H1 (cell line): ENCODE measurements around the gene NRXN2. TPM values are rescaled to one million over a fixed set of nuclear protein-coding genes. Genes with fewer than 3 reads are reported as not detected.

ENCODE experiments used
- CTCF ChIA-PET: fragments of 300-600 bp; sonication (Branson Sonifier 250); formaldehyde crosslinking; loops from one replicate; lab custom pipeline; 2021; ENCODE audit not compliant: partially characterized antibody; lab: Charles Lee
- POLR2A ChIA-PET: fragments of 300-600 bp; sonication (Branson Sonifier 250); formaldehyde crosslinking; loops from one replicate; lab custom pipeline; 2021; ENCODE audit warnings: inconsistent platforms; ENCODE audit not compliant: partially characterized antibody; lab: Charles Lee
- DNase-seq, 2 experiments: peaks; one replicate each; pipeline versions ENCODE4 v3.0.0 to v3.0.0-alpha.2; 2010 to 2022; ENCODE audit warnings: low spot score in 2 of 2, low read depth in 1 of 2, mixed read lengths in 1 of 2
- FAIRE-seq: peaks from 2 replicates; lab custom pipeline; 2011; peaks lifted over from hg19 to GRCh38; lab: Jason Lieb, UNC
- H2AFZ ChIP-seq: 2 replicates; pipeline ENCODE4 v1.8.1; 2012; ENCODE audit warnings: low read length, inconsistent platforms
- H2AK5ac ChIP-seq: 2 replicates; pipeline ENCODE4 v1.6.1; 2013; ENCODE audit warnings: low read depth, low read length
- H2BK120ac ChIP-seq: replicated peaks from 2 replicates; pipeline ENCODE3; 2013; ENCODE audit warnings: low read depth, low read length, inconsistent platforms
- H2BK12ac ChIP-seq: 2 replicates; pipeline ENCODE4 v1.6.1; 2013; ENCODE audit warnings: low read depth, low read length
- H2BK15ac ChIP-seq: 2 replicates; pipeline ENCODE4 v1.6.1; 2013; ENCODE audit warnings: low read length
- H2BK20ac ChIP-seq: 2 replicates; pipeline ENCODE4 v1.6.1; 2013; ENCODE audit warnings: low read length
- H2BK5ac ChIP-seq: 2 replicates; pipeline ENCODE4 v1.6.1; 2013; ENCODE audit warnings: low read depth, low read length
- H3K14ac ChIP-seq: 2 replicates; pipeline ENCODE4 v1.6.1; 2013; ENCODE audit warnings: inconsistent platforms; ENCODE audit not compliant: insufficient read length
- H3K18ac ChIP-seq: 2 replicates; pipeline ENCODE4 v1.6.1; 2013; ENCODE audit warnings: low read length; ENCODE audit errors: extremely low read depth
- H3K23ac ChIP-seq: 2 replicates; pipeline ENCODE4 v1.6.1; 2013; ENCODE audit warnings: inconsistent platforms; ENCODE audit not compliant: insufficient read length
- H3K23me2 ChIP-seq: 2 replicates; pipeline ENCODE4 v1.6.1; 2013; ENCODE audit warnings: low read depth, low read length
- H3K27ac ChIP-seq: 2 replicates; pipeline ENCODE4 v1.6.1; 2011; ENCODE audit warnings: low read depth, low read length, inconsistent platforms
- H3K27me3 ChIP-seq, 4 experiments: replicated peaks in 1 of 4; 1 replicate in 1 of 4; 2 replicates in 3 of 4; pipeline versions ENCODE4 v1.6.1 to v1.8.1; 2011 to 2013; ENCODE audit warnings: low read length in 3 of 4, mild to moderate bottlenecking in 3 of 4, inconsistent platforms in 2 of 4, mixed read lengths in 2 of 4, moderate library complexity in 1 of 4; ENCODE audit not compliant: control insufficient read depth in 3 of 4, insufficient read depth in 3 of 4; ENCODE audit errors: extremely low read depth in 1 of 4
- H3K36me3 ChIP-seq, 4 experiments: 2 replicates each; pipeline versions ENCODE4 v1.6.1 to v1.8.1; 2011 to 2013; ENCODE audit warnings: mild to moderate bottlenecking in 4 of 4, low read length in 3 of 4, moderate library complexity in 2 of 4, control low read depth in 1 of 4, inconsistent platforms in 1 of 4; ENCODE audit not compliant: insufficient read depth in 4 of 4, control insufficient read depth in 2 of 4
- H3K4ac ChIP-seq: replicated peaks from 2 replicates; pipeline ENCODE3; 2013; ENCODE audit warnings: low read length, low read depth, mixed read lengths, inconsistent platforms; ENCODE audit not compliant: insufficient read length
- H3K4me1 ChIP-seq, 4 experiments: replicated peaks in 1 of 4; 1 replicate in 1 of 4; 2 replicates in 3 of 4; pipeline versions ENCODE4 v1.6.1 to v1.8.1; 2011 to 2013; ENCODE audit warnings: low read length in 3 of 4, inconsistent platforms in 2 of 4, mixed read lengths in 1 of 4; ENCODE audit not compliant: insufficient read depth in 4 of 4, control insufficient read depth in 3 of 4
- H3K4me2 ChIP-seq, 2 experiments: 2 replicates each; pipeline versions ENCODE4 v1.6.1 to v1.8.1; 2011 to 2013; ENCODE audit warnings: low read depth in 2 of 2, low read length in 2 of 2, control low read depth in 1 of 2, inconsistent platforms in 1 of 2, mild to moderate bottlenecking in 1 of 2; ENCODE audit not compliant: insufficient read depth in 1 of 2
- H3K4me3 ChIP-seq, 4 experiments: fragments of 200-600, 300-600 bp in 1 of 4; sonication (generic), shearing (Covaris generic), sonication (Bioruptor Twin) in 1 of 4; 2 replicates each; pipeline versions ENCODE4 v1.5.1 to v1.8.1; 2011 to 2016; ENCODE audit warnings: low read length in 4 of 4, low read depth in 3 of 4, control low read depth in 2 of 4, inconsistent platforms in 2 of 4, mild to moderate bottlenecking in 2 of 4, mixed read lengths in 1 of 4, moderate library complexity in 1 of 4; ENCODE audit not compliant: insufficient read depth in 2 of 4; ENCODE audit errors: extremely low read depth in 1 of 4
- H3K56ac ChIP-seq: replicated peaks from 2 replicates; pipeline ENCODE3; 2013; ENCODE audit warnings: low read depth, mild to moderate bottlenecking, mixed read lengths, low read length, inconsistent platforms; ENCODE audit not compliant: insufficient read length
- H3K79me1 ChIP-seq: 2 replicates; pipeline ENCODE4 v1.6.1; 2013; ENCODE audit warnings: low read depth, low read length, control low read depth
- H3K79me2 ChIP-seq, 2 experiments: 2 replicates each; pipeline versions ENCODE4 v1.6.1 to v1.8.1; 2012 to 2013; ENCODE audit warnings: low read length in 2 of 2, mild to moderate bottlenecking in 2 of 2, inconsistent platforms in 1 of 2; ENCODE audit not compliant: insufficient read depth in 2 of 2, control insufficient read depth in 1 of 2
- H3K9ac ChIP-seq, 4 experiments: replicated peaks in 1 of 4; 1 replicate in 1 of 4; 2 replicates in 3 of 4; pipeline versions ENCODE4 v1.6.1 to v1.8.1; 2011 to 2013; ENCODE audit warnings: low read depth in 3 of 4, low read length in 3 of 4, control low read depth in 2 of 4, mild to moderate bottlenecking in 2 of 4, moderate library complexity in 2 of 4, inconsistent platforms in 1 of 4; ENCODE audit errors: extremely low read depth in 1 of 4
- H3K9me3 ChIP-seq, 2 experiments: 2 replicates each; pipeline versions ENCODE4 v1.6.1 to v1.8.1; 2012 to 2013; ENCODE audit warnings: mild to moderate bottlenecking in 2 of 2, moderate library complexity in 2 of 2, control low read depth in 1 of 2, inconsistent platforms in 1 of 2, low read depth in 1 of 2, low read length in 1 of 2, mixed read lengths in 1 of 2; ENCODE audit not compliant: insufficient read depth in 2 of 2
- H4K20me1 ChIP-seq, 2 experiments: replicated peaks in 1 of 2; 2 replicates each; pipeline versions ENCODE3 to v1.8.1; 2011 to 2013; ENCODE audit warnings: inconsistent platforms in 2 of 2, low read length in 2 of 2, mild to moderate bottlenecking in 1 of 2; ENCODE audit not compliant: insufficient read depth in 2 of 2, control insufficient read depth in 1 of 2
- H4K5ac ChIP-seq: 2 replicates; pipeline ENCODE4 v1.6.1; 2013; ENCODE audit warnings: low read length, low read depth, mixed read lengths, inconsistent platforms; ENCODE audit not compliant: insufficient read length
- H4K8ac ChIP-seq: 2 replicates; pipeline ENCODE4 v1.8.0; 2013; ENCODE audit warnings: mild to moderate bottlenecking, moderate library complexity, low read length, inconsistent platforms; ENCODE audit not compliant: insufficient read depth; ENCODE audit errors: extremely low read depth
- H4K91ac ChIP-seq: replicated peaks from 2 replicates; pipeline ENCODE3; 2013; ENCODE audit warnings: low read length, mixed read lengths, inconsistent platforms; ENCODE audit not compliant: insufficient read length
- CHD2 ChIP-seq: IDR thresholded peaks from 2 replicates; pipeline ENCODE4 v1.6.1; 2012; ENCODE audit warnings: low read length, improper control_type of control experiment
- EGR1 ChIP-seq: IDR thresholded peaks from 2 replicates; pipeline ENCODE4 v1.6.1; 2011; ENCODE audit warnings: low read depth, low read length, borderline replicate concordance
- FOSL1 ChIP-seq: IDR thresholded peaks from 2 replicates; pipeline ENCODE4 v1.6.1; 2011; ENCODE audit warnings: mild to moderate bottlenecking, low read depth, low read length, moderate library complexity; ENCODE audit not compliant: insufficient read depth
- KDM4A ChIP-seq: IDR thresholded peaks from one replicate; pipeline ENCODE4 v1.7.1; 2012; ENCODE audit warnings: low read depth, mild to moderate bottlenecking, moderate library complexity, low read length, inconsistent platforms; ENCODE audit not compliant: severe bottlenecking
- RNF2 ChIP-seq: fragments of 200-900, 300-1000 bp; sonication (generic); IDR thresholded peaks from 2 replicates; pipeline ENCODE4 v1.7.1; 2016; ENCODE audit warnings: borderline replicate concordance, low read depth, mild to moderate bottlenecking, antibody characterized with exemption, low read length; ENCODE audit not compliant: poor library complexity, severe bottlenecking; ENCODE audit errors: missing control alignments
- RXRA ChIP-seq: IDR thresholded peaks from 2 replicates; pipeline ENCODE4 v1.6.1; 2011; ENCODE audit warnings: low read depth, mild to moderate bottlenecking, low read length, moderate library complexity; ENCODE audit not compliant: insufficient read depth
- SAP30 ChIP-seq: fragments of 300-600 bp; sonication (generic); IDR thresholded peaks from 2 replicates; pipeline ENCODE4 v1.7.1; 2012; ENCODE audit warnings: low read length, moderate library complexity, mild to moderate bottlenecking, inconsistent platforms; ENCODE audit not compliant: insufficient read depth, insufficient replicate concordance
- SP2 ChIP-seq: IDR thresholded peaks from 2 replicates; pipeline ENCODE4 v1.6.1; 2012; ENCODE audit warnings: mild to moderate bottlenecking, low read length, inconsistent platforms
- TAF7 ChIP-seq: optimal IDR thresholded peaks from 2 replicates; pipeline ENCODE3; 2011; ENCODE audit warnings: low read depth, mild to moderate bottlenecking, inconsistent platforms, low read length, moderate library complexity, borderline replicate concordance
- TEAD4 ChIP-seq: IDR thresholded peaks from 2 replicates; pipeline ENCODE4 v1.6.1; 2012; ENCODE audit warnings: low read depth, low read length, inconsistent platforms, mixed read lengths
- WGBS, 2 experiments: shearing (Covaris generic) in 1 of 2; methylation state at CpG; one replicate each; pipeline versions ENCODE4 v1.1.6 to v1.1.7; 2013 to 2015; ENCODE audit warnings: low lambda C conversion rate in 2 of 2, mixed read lengths in 2 of 2, inconsistent platforms in 1 of 2, low coverage in 1 of 2, missing lambda C conversion rate in 1 of 2; ENCODE audit not compliant: insufficient replicate concordance in 2 of 2, insufficient coverage in 1 of 2, insufficient read length in 1 of 2; ENCODE audit errors: extremely low coverage in 1 of 2, missing lambda C conversion rate in 1 of 2; 5-methylcytosine and 5-hydroxymethylcytosine counted together
- polyA plus RNA-seq, 7 experiments: library from polyadenylated mRNA; depleted of rRNA in 3 of 7; stranded (reverse) in 5 of 7; unstranded in 2 of 7; fragments of >200 nt in 5 of 7; fragments of 200-250 nt in 2 of 7; gene quantifications; 1 replicate in 5 of 7; 2 replicates in 1 of 7; 4 replicates in 1 of 7; pipeline versions ENCODE4 v1.2.1 to v1.2.3, GENCODE V29; 2011 to 2013; ENCODE audit warnings: missing spikeins in 2 of 7, mixed read lengths in 2 of 7
- total RNA-seq: library from RNA; stranded (reverse); fragmentation: NEBNext Ultra II Directional; extraction: Animal tissue kit (Norgen Biotek cat#: 25700); gene quantifications from 2 replicates; pipeline ENCODE4 v1.2.1, GENCODE V29; 2021
- TF ChIP-seq, protein P1 (sequence below): IDR thresholded peaks from 2 replicates; pipeline ENCODE4 v1.6.1; 2012; ENCODE audit warnings: low read length, inconsistent platforms

NRXN2 gene
- total and polyA plus RNA-seq, 2 of the 8 experiments (the other 6 are each of a cell fraction or from before 2014, with no cell fraction given): 1.3 to 11.5 TPM

DNA sequence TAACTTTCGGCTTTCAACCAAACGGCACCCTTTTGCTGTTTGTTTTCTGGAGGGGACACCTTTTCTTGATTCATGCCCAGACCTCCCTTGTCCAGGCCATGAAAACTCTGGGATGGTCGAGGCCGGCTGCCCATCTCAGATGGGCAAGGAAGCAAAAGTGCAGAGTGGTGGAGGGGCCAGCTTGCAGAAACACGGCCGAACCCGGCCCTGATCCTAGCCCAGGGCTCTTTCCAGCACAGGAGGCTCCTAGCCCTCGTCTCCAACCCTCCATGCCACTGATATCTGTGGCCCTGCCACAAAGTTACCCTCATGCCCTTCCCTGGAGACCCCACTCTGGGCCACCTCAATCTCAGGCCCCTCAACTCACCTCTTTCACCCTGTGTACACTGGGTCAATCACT is 150.9 kb downstream of the NRXN2 start:
- no peak overlapping the region; the same call in 1 of the 2 replicates for H2AK5ac ChIP-seq
- H3K18ac ChIP-seq: peak overlapping the region; percentile 83; the same call in 1 of the 2 replicates
- H3K27ac ChIP-seq: no peak overlapping the region
- H2BK12ac ChIP-seq: peak overlapping the region; percentile 27
- H3K79me2 ChIP-seq: no peaks in the 10 kb centered on the region
- H4K8ac ChIP-seq: no peak overlapping the region
- H3K79me1 ChIP-seq: no peaks in the 10 kb centered on the region
- DNase-seq (no peak), FAIRE-seq (no peak)
- ChIA-PET CTCF (interaction anchor here (0.7 to 3.0 kb wide), 11 partner anchors 9 to 211 kb away, joined by 3 to 17 read pairs (median 3); no protein-coding TSS in a partner anchor), POLR2A (interaction anchor here (0.7 kb wide), 1 partner anchor 18 kb away, joined by 3 read pairs; the partner anchor contains the start of gene SLC22A12)
- H2BK5ac ChIP-seq: peak overlapping the region; percentile 19; the same call in 1 of the 2 replicates
- H4K91ac ChIP-seq: no peak overlapping the region
- H4K20me1 ChIP-seq: peaks cover 0 to under 1% of the 10 kb centered on the region in 2 experiments
- no peak overlapping the region for H3K4ac ChIP-seq
- H3K14ac ChIP-seq: no peak overlapping the region
- H2AFZ ChIP-seq: peak overlapping the region; percentile 45; the same call in 1 of the 2 replicates
- H3K9me3 ChIP-seq: no peaks in the 10 kb centered on the region
- 0 out of 2 replicates have a peak overlapping the region, but pooled peaks have one; percentile 46 for H2BK15ac ChIP-seq
- H3K23me2 ChIP-seq: peaks cover 1% of the 10 kb centered on the region; the same call in 1 of the 2 replicates
- peak overlapping the region; percentile 72; the same call in 1 of the 2 replicates for H2BK20ac ChIP-seq
- no peak overlapping the region for H3K4me3 ChIP-seq
- 88% methylated on average over 7 of the region's 8 CpGs; no CpG with 5 or more reads in 1 of the 2 experiments for WGBS, 2 experiments
- H3K9ac ChIP-seq: no peak overlapping the region; a peak in 1 of 7 replicates
- peaks cover 0 to 12% (median 7%) of the 10 kb centered on the region in 4 experiments; a peak in 6 of 7 replicates for H3K4me1 ChIP-seq
- peaks cover 0 to 3% (median 0%) of the 10 kb centered on the region in 4 experiments; a peak in 3 of 7 replicates for H3K27me3 ChIP-seq
- no peaks in the 10 kb centered on the region for H3K36me3 ChIP-seq
- H3K23ac ChIP-seq: no peak overlapping the region
- no peak overlapping the region for H2BK120ac ChIP-seq
- no peak overlapping the region for H3K56ac ChIP-seq
- no peak overlapping the region for H3K4me2 ChIP-seq
- no peak overlapping the region for H4K5ac ChIP-seq
- TF ChIP-seq TEAD4 (no peak), RNF2 (no peak), SAP30 (no peak), SP2 (no peak), CHD2 (no peak), KDM4A (no peak), EGR1 (no peak), RXRA (no peak), TAF7 (no peak), FOSL1 (no peak)
- TF ChIP-seq, protein P1, sequence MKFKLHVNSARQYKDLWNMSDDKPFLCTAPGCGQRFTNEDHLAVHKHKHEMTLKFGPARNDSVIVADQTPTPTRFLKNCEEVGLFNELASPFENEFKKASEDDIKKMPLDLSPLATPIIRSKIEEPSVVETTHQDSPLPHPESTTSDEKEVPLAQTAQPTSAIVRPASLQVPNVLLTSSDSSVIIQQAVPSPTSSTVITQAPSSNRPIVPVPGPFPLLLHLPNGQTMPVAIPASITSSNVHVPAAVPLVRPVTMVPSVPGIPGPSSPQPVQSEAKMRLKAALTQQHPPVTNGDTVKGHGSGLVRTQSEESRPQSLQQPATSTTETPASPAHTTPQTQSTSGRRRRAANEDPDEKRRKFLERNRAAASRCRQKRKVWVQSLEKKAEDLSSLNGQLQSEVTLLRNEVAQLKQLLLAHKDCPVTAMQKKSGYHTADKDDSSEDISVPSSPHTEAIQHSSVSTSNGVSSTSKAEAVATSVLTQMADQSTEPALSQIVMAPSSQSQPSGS: no peak
